BE2C (cell line): Measurements from ENCODE around the gene OSBPL2.

Experiments
- DNase-seq: peaks from one replicate; pipeline ENCODE4 v3.0.0-alpha.2; 2020
- H3K27me3 ChIP-seq: fragments of 250-450 bp; sonication (Bioruptor Pico); 2 replicates; pipeline ENCODE4 v1.5.1; 2020; ENCODE audit warnings: mild to moderate bottlenecking
- H3K36me3 ChIP-seq: fragments of 250-450 bp; sonication (Bioruptor Pico); 2 replicates; pipeline ENCODE4 v1.5.1; 2020; ENCODE audit warnings: mild to moderate bottlenecking
- H3K4me1 ChIP-seq: fragments of 250-450 bp; sonication (Bioruptor Pico); 2 replicates; pipeline ENCODE4 v1.5.1; 2020
- H3K4me3 ChIP-seq: 2 replicates; pipeline ENCODE4 v1.5.1; 2011; ENCODE audit warnings: low read depth, low read length
- H3K9me3 ChIP-seq: fragments of 250-450 bp; sonication (Bioruptor Pico); 2 replicates; pipeline ENCODE4 v1.5.1; 2020
- TF ChIP-seq, protein P1 (sequence below): IDR thresholded peaks from 2 replicates; pipeline ENCODE4 v1.5.1; 2012; ENCODE audit warnings: mild to moderate bottlenecking, low read depth, low read length

OSBPL2 gene

DNA sequence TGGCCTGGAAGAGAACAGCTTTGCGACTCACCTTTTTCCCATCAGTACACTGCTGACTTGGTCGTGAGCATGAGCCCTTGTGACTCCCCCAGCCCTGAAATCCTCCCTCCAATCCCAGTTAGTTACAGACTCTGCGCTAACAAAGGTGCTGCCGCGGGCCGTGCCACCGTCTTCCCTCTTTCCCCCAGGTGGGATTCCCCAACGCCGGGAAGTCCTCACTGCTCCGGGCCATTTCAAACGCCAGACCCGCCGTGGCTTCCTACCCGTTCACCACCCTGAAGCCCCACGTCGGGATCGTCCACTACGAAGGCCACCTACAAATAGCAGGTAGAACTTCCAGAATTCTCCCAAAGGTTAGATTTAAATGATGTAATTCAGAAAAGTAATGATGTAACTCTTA, 39.4 kb upstream of the OSBPL2 start:
- H3K4me1 ChIP-seq: peaks cover 20% of the 10 kb centered on the region
- H3K9me3 ChIP-seq: no peaks in the 10 kb centered on the region
- H3K4me3 ChIP-seq: no peak overlapping the region
- TF ChIP-seq, protein P1, sequence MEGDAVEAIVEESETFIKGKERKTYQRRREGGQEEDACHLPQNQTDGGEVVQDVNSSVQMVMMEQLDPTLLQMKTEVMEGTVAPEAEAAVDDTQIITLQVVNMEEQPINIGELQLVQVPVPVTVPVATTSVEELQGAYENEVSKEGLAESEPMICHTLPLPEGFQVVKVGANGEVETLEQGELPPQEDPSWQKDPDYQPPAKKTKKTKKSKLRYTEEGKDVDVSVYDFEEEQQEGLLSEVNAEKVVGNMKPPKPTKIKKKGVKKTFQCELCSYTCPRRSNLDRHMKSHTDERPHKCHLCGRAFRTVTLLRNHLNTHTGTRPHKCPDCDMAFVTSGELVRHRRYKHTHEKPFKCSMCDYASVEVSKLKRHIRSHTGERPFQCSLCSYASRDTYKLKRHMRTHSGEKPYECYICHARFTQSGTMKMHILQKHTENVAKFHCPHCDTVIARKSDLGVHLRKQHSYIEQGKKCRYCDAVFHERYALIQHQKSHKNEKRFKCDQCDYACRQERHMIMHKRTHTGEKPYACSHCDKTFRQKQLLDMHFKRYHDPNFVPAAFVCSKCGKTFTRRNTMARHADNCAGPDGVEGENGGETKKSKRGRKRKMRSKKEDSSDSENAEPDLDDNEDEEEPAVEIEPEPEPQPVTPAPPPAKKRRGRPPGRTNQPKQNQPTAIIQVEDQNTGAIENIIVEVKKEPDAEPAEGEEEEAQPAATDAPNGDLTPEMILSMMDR: no peak
- no peaks in the 10 kb centered on the region for H3K27me3 ChIP-seq
- DNase-seq: no peak
- peaks cover 67% of the 10 kb centered on the region for H3K36me3 ChIP-seq

DNA sequence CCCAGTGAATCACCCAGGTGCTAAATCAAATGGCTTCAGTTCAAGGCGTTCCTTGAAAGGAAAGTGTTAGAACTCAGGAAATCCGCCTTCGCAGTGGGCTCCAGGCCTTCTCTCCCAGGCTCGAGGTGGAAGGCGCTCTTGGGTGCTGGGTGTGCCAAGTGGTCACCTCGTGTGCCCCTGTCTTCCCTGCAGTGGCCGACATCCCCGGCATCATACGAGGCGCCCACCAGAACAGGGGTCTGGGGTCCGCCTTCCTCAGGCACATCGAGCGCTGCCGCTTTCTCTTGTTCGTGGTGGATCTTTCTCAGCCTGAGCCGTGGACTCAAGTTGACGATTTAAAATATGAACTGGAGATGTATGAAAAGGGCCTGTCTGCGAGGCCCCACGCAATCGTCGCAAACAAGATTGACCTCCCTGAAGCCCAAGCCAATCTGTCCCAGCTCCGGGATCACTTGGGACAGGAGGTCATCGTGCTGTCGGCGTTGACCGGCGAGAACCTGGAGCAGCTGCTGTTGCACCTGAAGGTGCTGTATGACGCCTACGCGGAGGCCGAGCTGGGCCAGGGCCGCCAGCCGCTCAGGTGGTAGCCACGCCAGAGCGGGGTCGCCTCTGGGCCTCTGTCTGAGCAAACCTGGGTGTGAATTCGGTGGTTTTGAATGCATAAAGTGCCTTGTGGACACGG, 37.7 kb upstream of the OSBPL2 start:
- TF ChIP-seq, protein P1: no peak
- H3K36me3 ChIP-seq: peaks cover 61% of the 10 kb centered on the region
- H3K9me3 ChIP-seq: no peaks in the 10 kb centered on the region
- H3K4me1 ChIP-seq: peaks cover 20% of the 10 kb centered on the region
- DNase-seq: no peak
- H3K4me3 ChIP-seq: no peak overlapping the region
- no peaks in the 10 kb centered on the region for H3K27me3 ChIP-seq

DNA sequence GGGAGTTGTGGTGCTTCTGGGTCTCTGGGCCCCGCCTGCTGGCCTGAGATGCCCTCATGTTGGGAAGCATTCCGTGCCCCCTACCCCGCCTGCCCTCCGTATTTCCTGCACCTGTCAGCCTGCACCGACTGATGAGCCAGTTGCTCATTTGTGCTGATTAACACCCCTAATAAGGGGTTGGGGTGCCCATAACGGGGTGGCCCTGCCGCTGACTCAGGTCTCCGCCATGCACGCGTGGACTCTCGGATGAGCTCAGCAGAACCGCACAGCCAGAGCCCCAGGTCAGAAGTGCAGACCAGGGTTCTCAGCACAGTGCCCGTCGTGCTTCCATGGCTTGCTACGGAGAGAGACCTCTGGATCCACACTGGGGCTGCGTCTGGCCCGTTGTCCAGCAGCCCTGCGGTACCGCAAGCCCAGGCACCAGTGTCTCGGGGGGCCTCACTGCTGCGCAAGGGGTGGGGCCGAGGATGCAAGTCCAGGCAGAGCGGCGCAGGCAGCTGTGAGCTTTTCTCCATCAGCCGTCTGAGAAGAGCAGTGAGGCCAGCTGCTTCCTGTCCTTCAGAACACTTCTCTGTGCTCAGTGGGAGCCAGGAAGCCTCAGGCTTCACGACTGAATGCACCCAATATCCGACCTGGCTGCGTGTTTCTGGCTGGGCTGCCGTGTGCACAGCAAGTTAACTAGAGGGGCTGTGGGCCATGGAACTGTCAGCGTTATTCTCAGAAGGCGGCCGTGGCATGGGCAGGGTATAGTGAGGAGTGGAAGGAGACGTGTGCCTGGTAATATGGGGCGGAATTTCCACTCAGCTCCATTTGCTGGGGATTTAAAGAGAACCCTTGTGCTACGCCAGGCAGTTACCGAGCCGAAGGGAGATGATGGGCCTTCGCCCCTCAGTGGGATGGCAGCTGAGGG, 36.9 kb upstream of the OSBPL2 start:
- no peak overlapping the region for H3K4me3 ChIP-seq

DNA sequence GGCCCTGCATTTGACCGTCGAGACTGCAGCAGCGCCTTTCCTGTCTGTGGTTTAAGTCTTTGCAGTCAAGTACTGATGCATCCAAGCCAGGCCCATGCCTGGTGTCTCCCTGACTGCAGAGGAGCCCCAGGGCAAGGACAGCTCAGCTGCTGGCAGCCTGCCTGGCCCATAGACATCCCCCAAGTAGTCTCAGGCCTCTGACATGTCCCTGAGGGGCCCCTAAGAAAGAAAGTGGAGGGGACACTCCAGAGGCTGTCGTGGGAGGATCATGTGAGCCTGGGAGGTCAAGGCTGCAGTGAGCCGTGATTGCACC, 36.3 kb upstream of the OSBPL2 start:
- H3K4me1 ChIP-seq: peaks cover 20% of the 10 kb centered on the region
- TF ChIP-seq, protein P1: no peak
- H3K36me3 ChIP-seq: peaks cover 53% of the 10 kb centered on the region
- no peaks in the 10 kb centered on the region for H3K9me3 ChIP-seq
- DNase-seq: peak; percentile 60
- no peak overlapping the region for H3K4me3 ChIP-seq
- no peaks in the 10 kb centered on the region for H3K27me3 ChIP-seq

More for the DNA sequence above, 36.9 kb upstream of the OSBPL2 start:
- H3K9me3 ChIP-seq: no peaks in the 10 kb centered on the region
- peaks cover 20% of the 10 kb centered on the region for H3K4me1 ChIP-seq
- TF ChIP-seq, protein P1: no peak
- peak; percentile 45 for DNase-seq
- H3K27me3 ChIP-seq: no peaks in the 10 kb centered on the region
- peaks cover 57% of the 10 kb centered on the region for H3K36me3 ChIP-seq

DNA sequence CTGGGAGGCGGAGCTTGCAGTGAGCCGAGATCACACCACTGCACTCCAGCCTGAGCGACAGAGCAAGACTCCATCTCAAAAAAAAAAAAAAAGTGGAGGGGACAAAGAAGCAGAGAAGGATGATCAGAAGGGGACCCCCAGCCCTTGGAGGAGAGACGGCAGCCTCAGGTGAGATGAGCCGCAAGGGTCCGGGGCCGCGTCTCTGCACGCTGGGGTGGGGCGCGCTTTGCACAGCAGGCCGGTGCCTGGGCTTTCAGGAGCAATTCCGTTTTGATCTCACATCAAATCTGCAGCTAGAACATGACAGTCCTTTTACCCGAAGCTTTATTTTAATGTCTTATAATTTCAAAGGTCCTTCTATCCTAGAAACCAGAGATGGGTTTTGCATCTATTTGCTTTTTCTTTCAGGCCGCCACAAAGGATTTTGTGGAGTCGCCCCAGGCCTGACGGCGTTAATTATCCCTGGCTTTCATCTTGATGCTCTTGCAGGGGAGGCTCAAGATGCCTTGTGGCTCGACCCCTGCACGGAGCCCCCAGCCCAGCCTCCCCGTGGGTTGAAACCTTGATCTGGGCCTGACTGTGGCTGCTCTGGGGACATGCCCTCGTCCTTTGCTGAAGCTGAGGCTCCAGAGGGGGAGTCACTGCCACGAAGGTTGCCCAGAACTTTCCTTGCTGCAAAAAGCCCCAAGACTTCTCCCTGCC, 35.5 kb upstream of the OSBPL2 start:
- no peaks in the 10 kb centered on the region for H3K27me3 ChIP-seq
- DNase-seq: no peak
- peaks cover 45% of the 10 kb centered on the region for H3K36me3 ChIP-seq
- TF ChIP-seq, protein P1: no peak
- peaks cover 20% of the 10 kb centered on the region for H3K4me1 ChIP-seq
- no peaks in the 10 kb centered on the region for H3K9me3 ChIP-seq
- H3K4me3 ChIP-seq: no peak overlapping the region
